A673 (cell line): Measurements from ENCODE around the gene MAGEB3. TPM values are rescaled to one million over a fixed set of nuclear protein-coding genes. Genes with fewer than 3 reads are reported as not detected.
A peak's percentile ranks its signal among the peaks of the same experiment; 100 is the strongest.

Source experiments
- BruUV-seq: library from RNA; stranded (reverse); fragments of 400-500 nt; replicated peaks from 2 replicates; lab custom pipeline; 2021; lab: Mats Ljungman, UMichigan
- CTCF ChIA-PET: fragments of 300-600 bp; sonication (Branson Sonifier 250); formaldehyde crosslinking; loops from one replicate; lab custom pipeline; 2022; ENCODE audit warnings: antibody characterized with exemption; lab: Charles Lee
- POLR2A ChIA-PET: fragments of 300-600 bp; sonication (Branson Sonifier 250); formaldehyde crosslinking; loops from one replicate; lab custom pipeline; 2022; ENCODE audit warnings: antibody characterized with exemption; ENCODE audit not compliant: low non-redundant PET; lab: Charles Lee
- DNase-seq: peaks from one replicate; pipeline ENCODE4 v3.0.0-alpha.2; 2015; ENCODE audit warnings: low spot score
- H3K27ac ChIP-seq: fragments of 200-600 bp; sonication (generic); 2 replicates; pipeline ENCODE4 v1.5.1; 2016; ENCODE audit warnings: mixed run types, low read depth, mild to moderate bottlenecking, mixed read lengths, antibody characterized with exemption, low read length; ENCODE audit not compliant: poor library complexity, severe bottlenecking
- H3K27me3 ChIP-seq: fragments of 200-600 bp; sonication (generic); replicated peaks from 2 replicates; pipeline ENCODE4 v1.6.1; 2017; ENCODE audit warnings: mixed run types, low read depth, mild to moderate bottlenecking, mixed read lengths, antibody characterized with exemption, low read length; ENCODE audit not compliant: insufficient read depth, poor library complexity
- H3K36me3 ChIP-seq: fragments of 200-600 bp; sonication (generic); 2 replicates; pipeline ENCODE4 v1.6.1; 2016; ENCODE audit warnings: mixed run types, mild to moderate bottlenecking, mixed read lengths, antibody characterized with exemption, low read length; ENCODE audit not compliant: insufficient read depth, poor library complexity, severe bottlenecking
- H3K4me1 ChIP-seq: fragments of 200-600 bp; sonication (generic); 2 replicates; pipeline ENCODE4 v1.6.1; 2017; ENCODE audit warnings: mixed run types, mild to moderate bottlenecking, mixed read lengths, antibody characterized with exemption, low read length; ENCODE audit not compliant: insufficient read depth, poor library complexity, severe bottlenecking
- H3K4me3 ChIP-seq: fragments of 200-600 bp; sonication (generic); 2 replicates; pipeline ENCODE4 v1.5.1; 2016; ENCODE audit warnings: low read depth, mixed run types, mild to moderate bottlenecking, mixed read lengths, low read length; ENCODE audit not compliant: poor library complexity, severe bottlenecking
- H3K9me3 ChIP-seq: fragments of 200-600 bp; sonication (generic); 2 replicates; pipeline ENCODE4 v1.6.1; 2016; ENCODE audit warnings: mixed run types, low read depth, mild to moderate bottlenecking, mixed read lengths, antibody characterized with exemption, low read length; ENCODE audit not compliant: poor library complexity, severe bottlenecking
- EZH2 ChIP-seq: fragments of 200-600 bp; sonication (generic); IDR thresholded peaks from 2 replicates; pipeline ENCODE4 v1.6.1; 2017; ENCODE audit warnings: borderline replicate concordance, low read depth, mild to moderate bottlenecking, mixed read lengths, antibody characterized with exemption, low read length; ENCODE audit not compliant: poor library complexity, severe bottlenecking
- intact Hi-C: fragments of 100-400 bp; cut with micrococcal nuclease; formaldehyde crosslinking; loops from one replicate; pipeline ENCODE4 v1.10.0; 2022; ENCODE audit not compliant: unreplicated experiment
- total RNA-seq: library from RNA; stranded (reverse); gene quantifications from 2 replicates; pipeline ENCODE4 v1.2.3, GENCODE V29; 2021
- TF ChIP-seq, protein P1 (sequence below): fragments of 300-800, 200-600 bp; sonication (generic); conservative IDR thresholded peaks from 2 replicates; pipeline ENCODE4 v1.5.1; 2017; ENCODE audit warnings: low read depth, mild to moderate bottlenecking, antibody characterized with exemption, low read length, moderate library complexity, mixed read lengths

The MAGEB3 gene
- total RNA-seq, 1 experiment from 2014 or later = not detected

DNA sequence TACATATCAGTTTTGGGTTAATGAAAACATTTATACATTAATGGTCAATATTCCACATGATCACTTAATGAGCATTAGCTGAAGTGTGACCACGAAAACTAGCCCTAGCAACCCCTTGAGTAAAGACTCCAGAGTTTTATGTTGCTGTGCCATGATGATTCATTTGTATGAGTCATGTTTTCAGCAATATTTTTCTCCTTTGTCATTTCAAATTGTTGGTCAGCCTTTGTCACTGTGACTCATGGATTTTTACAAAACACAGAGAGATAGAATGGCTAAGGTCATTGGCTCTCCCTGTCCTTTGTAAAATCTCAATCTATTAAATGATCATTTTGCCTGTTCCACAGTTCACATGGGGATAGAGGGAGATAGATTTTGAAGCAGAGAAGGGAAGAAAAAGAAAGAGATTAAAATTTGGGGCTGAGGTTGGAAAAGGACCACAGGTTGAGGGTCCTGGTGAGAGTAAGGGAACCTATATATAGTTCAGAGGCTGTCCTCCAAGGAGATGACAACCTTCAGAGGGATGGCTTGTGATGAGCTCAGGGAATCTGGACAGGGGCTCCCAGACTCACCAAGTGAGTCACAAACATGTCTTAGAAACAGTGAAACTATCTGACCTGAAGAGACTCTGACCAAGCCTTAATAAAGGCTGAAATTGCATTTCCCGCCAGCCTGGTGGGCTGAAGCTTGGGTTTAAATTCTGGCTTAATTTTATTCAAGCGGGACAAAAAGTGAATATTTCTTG, 53.2 kb downstream of the MAGEB3 start:
- TF ChIP-seq EZH2 = no peak
- TF ChIP-seq, protein P1, sequence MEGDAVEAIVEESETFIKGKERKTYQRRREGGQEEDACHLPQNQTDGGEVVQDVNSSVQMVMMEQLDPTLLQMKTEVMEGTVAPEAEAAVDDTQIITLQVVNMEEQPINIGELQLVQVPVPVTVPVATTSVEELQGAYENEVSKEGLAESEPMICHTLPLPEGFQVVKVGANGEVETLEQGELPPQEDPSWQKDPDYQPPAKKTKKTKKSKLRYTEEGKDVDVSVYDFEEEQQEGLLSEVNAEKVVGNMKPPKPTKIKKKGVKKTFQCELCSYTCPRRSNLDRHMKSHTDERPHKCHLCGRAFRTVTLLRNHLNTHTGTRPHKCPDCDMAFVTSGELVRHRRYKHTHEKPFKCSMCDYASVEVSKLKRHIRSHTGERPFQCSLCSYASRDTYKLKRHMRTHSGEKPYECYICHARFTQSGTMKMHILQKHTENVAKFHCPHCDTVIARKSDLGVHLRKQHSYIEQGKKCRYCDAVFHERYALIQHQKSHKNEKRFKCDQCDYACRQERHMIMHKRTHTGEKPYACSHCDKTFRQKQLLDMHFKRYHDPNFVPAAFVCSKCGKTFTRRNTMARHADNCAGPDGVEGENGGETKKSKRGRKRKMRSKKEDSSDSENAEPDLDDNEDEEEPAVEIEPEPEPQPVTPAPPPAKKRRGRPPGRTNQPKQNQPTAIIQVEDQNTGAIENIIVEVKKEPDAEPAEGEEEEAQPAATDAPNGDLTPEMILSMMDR = no peak
- no peak overlapping the region for H3K27ac ChIP-seq
- intact Hi-C loops = no loop called here
- no peaks in the 10 kb centered on the region for H3K27me3 ChIP-seq
- no TSS peak for BruUV-seq
- H3K4me3 ChIP-seq = no peak overlapping the region
- no peaks in the 10 kb centered on the region for H3K36me3 ChIP-seq
- ChIA-PET CTCF (no interaction called here), POLR2A (interaction anchor here (0.7 kb wide), 1 partner anchor 182 kb away, joined by 4 read pairs; no protein-coding TSS in a partner anchor)
- no peaks in the 10 kb centered on the region for H3K4me1 ChIP-seq
- no peaks in the 10 kb centered on the region for H3K9me3 ChIP-seq
- DNase-seq = peak; percentile 36

Other genes starting within 250 kb of the MAGEB3 start
- not detected in 2 replicates for gene MAGEB2, start 15.1 kb upstream of the MAGEB3 start, total RNA-seq
- not detected in 2 replicates for gene MAGEB4, start 11.3 kb downstream of the MAGEB3 start, total RNA-seq
- gene MAGEB1, start 16.5 kb downstream of the MAGEB3 start, total RNA-seq = not detected in 2 replicates
- gene NR0B1, start 78.7 kb downstream of the MAGEB3 start, total RNA-seq = 54.5 and 69.6 TPM in 2 replicates